CD4-positive, CD25-positive, alpha-beta regulatory T cell (primary cell): ENCODE results near the gene COX10. TPM values are rescaled to one million over a fixed set of nuclear protein-coding genes. Genes with fewer than 3 reads are reported as not detected.
"Not testable (repeated sequence)": the region's sequence is repeated elsewhere in the genome, so short reads cannot be mapped to it uniquely, and the experiment has no call there.

Experiments
- ATAC-seq, 2 donors: fragments of 150-1000 bp; cut with Tn5 transposase; one replicate each; pipeline ENCODE4 v1.10.0; 2021; ENCODE audit warnings: low read depth in 2 of 2, moderate number of reproducible peaks in 2 of 2, moderate library complexity in 1 of 2
- DNase-seq, 3 donors: peaks; one replicate each; pipeline versions ENCODE4 v3.0.0 to v3.0.0-alpha.2; 2012 to 2022; ENCODE audit warnings: mixed read lengths in 1 of 3
- H3K27ac ChIP-seq: one replicate; pipeline ENCODE4 v1.7.0; 2013; ENCODE audit warnings: mild to moderate bottlenecking, low read length; ENCODE audit not compliant: insufficient read depth, poor library complexity, severe bottlenecking
- H3K27me3 ChIP-seq: one replicate; pipeline ENCODE4 v1.7.0; 2013; ENCODE audit warnings: low read length; ENCODE audit not compliant: control insufficient read depth, insufficient read depth
- H3K36me3 ChIP-seq: one replicate; pipeline ENCODE4 v1.7.0; 2013; ENCODE audit warnings: mild to moderate bottlenecking, low read length, moderate library complexity; ENCODE audit not compliant: control insufficient read depth, insufficient read depth
- H3K4me1 ChIP-seq: 2 replicates; pipeline ENCODE4 v1.7.0; 2013; ENCODE audit warnings: mild to moderate bottlenecking, low read length; ENCODE audit not compliant: insufficient read depth, control insufficient read depth, poor library complexity, severe bottlenecking
- H3K4me3 ChIP-seq: one replicate; pipeline ENCODE4 v1.7.0; 2013; ENCODE audit warnings: low read depth, mild to moderate bottlenecking, low read length, moderate library complexity
- H3K9me3 ChIP-seq, 2 experiments: 1 replicate in 1 of 2; 2 replicates in 1 of 2; pipeline ENCODE4 v1.7.0; 2013; ENCODE audit warnings: low read length in 2 of 2, mild to moderate bottlenecking in 1 of 2, moderate library complexity in 1 of 2; ENCODE audit not compliant: control insufficient read depth in 2 of 2
- H3K27ac Mint-ChIP-seq, 3 donors: one replicate each; pipeline ENCODE4 v1.8.0; 2020 to 2022; ENCODE audit warnings: mild to moderate bottlenecking in 3 of 3, mixed read lengths in 3 of 3, moderate library complexity in 2 of 3
- H3K27me3 Mint-ChIP-seq: one replicate; pipeline ENCODE4 v1.8.0; 2022; ENCODE audit warnings: mild to moderate bottlenecking, mixed read lengths
- H3K36me3 Mint-ChIP-seq: one replicate; pipeline ENCODE4 v1.8.0; 2020; ENCODE audit warnings: mixed read lengths
- H3K4me1 Mint-ChIP-seq, 4 donors: one replicate each; pipeline ENCODE4 v1.8.0; 2020 to 2022; ENCODE audit warnings: mixed read lengths in 4 of 4, mild to moderate bottlenecking in 1 of 4
- H3K4me3 Mint-ChIP-seq, 4 donors: one replicate each; pipeline ENCODE4 v1.8.0; 2020 to 2022; ENCODE audit warnings: mild to moderate bottlenecking in 4 of 4, mixed read lengths in 4 of 4, moderate library complexity in 3 of 4
- H3K9me3 Mint-ChIP-seq, 7 donors: one replicate each; pipeline ENCODE4 v1.8.0; 2020 to 2022; ENCODE audit warnings: mixed read lengths in 7 of 7, mild to moderate bottlenecking in 3 of 7, moderate library complexity in 2 of 7
- polyA plus RNA-seq, 4 donors: library from polyadenylated mRNA; unstranded; fragments of 300-500 nt; fragmentation: Illumina TruSeq; gene quantifications; one replicate each; pipeline ENCODE4 v1.2.3, GENCODE V29; 2021
- total RNA-seq: library from RNA; stranded (reverse); gene quantifications from one replicate; pipeline ENCODE4 v1.2.3, GENCODE V29; 2022

Gene COX10
- total and polyA plus RNA-seq, 5 donors from 2014 or later = 21.6 to 32.5 (median 27.3) TPM

DNA sequence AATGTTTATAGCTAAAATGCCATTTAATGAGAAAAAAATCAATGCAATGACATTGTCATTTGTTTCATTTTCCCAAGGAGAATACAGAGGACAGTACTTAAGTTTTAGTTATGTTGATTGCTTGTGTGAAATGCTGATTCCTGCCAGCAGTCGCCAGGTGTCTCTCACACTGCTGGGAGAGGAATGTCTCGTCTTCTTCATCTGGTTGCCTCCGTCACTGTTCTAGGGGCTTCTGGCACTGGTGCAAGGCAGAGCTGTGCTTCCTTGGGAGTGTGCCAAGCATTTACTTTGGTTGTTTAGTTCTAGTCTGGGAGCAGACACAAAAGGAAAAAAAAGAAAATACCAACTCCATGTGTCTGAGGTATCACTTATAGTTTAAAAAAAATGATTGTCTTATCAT, 107.7 kb downstream of the COX10 start:
- not testable (repeated sequence) for H3K9me3 ChIP-seq, H3K27ac ChIP-seq, H3K27me3 Mint-ChIP-seq, ATAC-seq, H3K4me3 Mint-ChIP-seq, H3K27me3 ChIP-seq, H3K9me3 Mint-ChIP-seq, H3K27ac Mint-ChIP-seq, H3K36me3 ChIP-seq, DNase-seq, H3K4me1 ChIP-seq, H3K4me3 ChIP-seq
- H3K4me1 Mint-ChIP-seq = peaks cover 6 to 15% (median 15%) of the 10 kb centered on the region in 4 donors
- H3K36me3 Mint-ChIP-seq = peaks cover 10% of the 10 kb centered on the region

DNA sequence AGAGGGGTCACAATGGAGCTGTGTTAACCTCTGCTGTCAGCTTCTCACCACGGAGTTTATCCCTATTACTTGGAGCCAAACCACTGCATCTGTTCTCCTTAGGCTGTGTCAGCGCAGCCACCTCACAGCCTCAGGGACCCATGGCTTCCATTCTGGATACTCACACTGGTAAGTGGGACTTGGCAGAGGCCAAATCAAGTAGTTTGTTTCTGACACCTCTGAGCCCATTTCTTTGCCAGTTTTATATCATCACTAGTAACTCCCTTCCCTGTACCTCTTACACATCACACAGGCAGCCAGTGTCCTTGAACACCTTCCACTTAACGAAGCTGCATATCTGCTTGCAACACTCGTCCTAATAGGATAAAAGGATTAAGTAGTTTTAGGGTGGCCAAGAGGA, 108.5 kb downstream of the COX10 start:
- not testable (repeated sequence) for H3K36me3 ChIP-seq, H3K27me3 Mint-ChIP-seq, H3K27me3 ChIP-seq, H3K4me3 Mint-ChIP-seq, H3K9me3 Mint-ChIP-seq, H3K27ac Mint-ChIP-seq, ATAC-seq, H3K27ac ChIP-seq, H3K9me3 ChIP-seq, H3K4me1 ChIP-seq, H3K4me3 ChIP-seq, DNase-seq
- H3K4me1 Mint-ChIP-seq = peaks cover 6 to 15% (median 13%) of the 10 kb centered on the region in 4 donors
- H3K36me3 Mint-ChIP-seq = peaks cover 10% of the 10 kb centered on the region

DNA sequence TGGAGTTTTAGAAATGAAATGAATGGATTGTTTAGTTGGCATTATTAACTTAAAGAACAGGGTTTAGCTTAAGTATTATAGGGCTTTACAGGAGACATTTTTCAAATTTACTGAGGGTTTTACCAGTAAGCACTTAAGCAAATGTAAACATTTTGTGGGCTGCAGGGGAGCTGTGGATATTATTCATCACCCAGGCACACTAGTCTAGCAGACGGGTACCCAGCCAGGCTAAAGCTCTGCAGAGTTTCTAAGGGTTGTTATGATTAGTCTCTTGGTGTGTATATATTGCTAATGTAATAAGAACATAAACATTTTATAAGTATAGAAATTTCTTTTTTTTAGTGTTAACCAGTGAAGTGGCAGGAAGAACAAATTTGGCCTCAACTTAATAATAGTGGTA, 110.6 kb downstream of the COX10 start:
- H3K4me3 ChIP-seq, H3K4me1 ChIP-seq, H3K27me3 Mint-ChIP-seq, H3K9me3 Mint-ChIP-seq, H3K27ac ChIP-seq, H3K9me3 ChIP-seq, ATAC-seq, H3K27me3 ChIP-seq, H3K27ac Mint-ChIP-seq, DNase-seq, H3K4me3 Mint-ChIP-seq, H3K36me3 Mint-ChIP-seq, H3K36me3 ChIP-seq: not testable (repeated sequence)
- peaks cover 6 to 13% (median 8%) of the 10 kb centered on the region in 4 donors for H3K4me1 Mint-ChIP-seq

DNA sequence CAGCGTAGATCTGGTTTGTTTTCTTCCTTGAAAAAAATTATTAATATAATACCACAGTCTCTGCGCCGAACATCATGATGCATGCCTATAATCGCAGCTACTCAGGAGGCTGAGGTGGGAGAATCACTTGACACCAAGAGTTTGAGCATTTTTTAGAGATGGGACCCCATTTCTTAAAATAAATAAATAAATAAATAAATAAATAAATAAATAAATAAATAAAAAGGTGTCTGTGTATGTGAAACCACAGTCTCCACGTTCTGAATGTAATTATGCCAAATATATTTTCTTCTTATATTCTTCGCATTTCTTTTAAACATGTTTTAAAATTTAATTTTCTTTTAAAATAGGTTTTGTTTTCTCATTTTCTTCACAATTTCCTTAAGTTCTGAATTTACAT, 112.8 kb downstream of the COX10 start:
- H3K27me3 ChIP-seq, H3K4me1 ChIP-seq, ATAC-seq, H3K27me3 Mint-ChIP-seq, H3K4me3 Mint-ChIP-seq, H3K4me3 ChIP-seq, H3K9me3 Mint-ChIP-seq, H3K27ac ChIP-seq, DNase-seq, H3K27ac Mint-ChIP-seq, H3K36me3 Mint-ChIP-seq, H3K36me3 ChIP-seq, H3K9me3 ChIP-seq: not testable (repeated sequence)
- peaks cover 1 to 24% (median 14%) of the 10 kb centered on the region in 4 donors for H3K4me1 Mint-ChIP-seq

DNA sequence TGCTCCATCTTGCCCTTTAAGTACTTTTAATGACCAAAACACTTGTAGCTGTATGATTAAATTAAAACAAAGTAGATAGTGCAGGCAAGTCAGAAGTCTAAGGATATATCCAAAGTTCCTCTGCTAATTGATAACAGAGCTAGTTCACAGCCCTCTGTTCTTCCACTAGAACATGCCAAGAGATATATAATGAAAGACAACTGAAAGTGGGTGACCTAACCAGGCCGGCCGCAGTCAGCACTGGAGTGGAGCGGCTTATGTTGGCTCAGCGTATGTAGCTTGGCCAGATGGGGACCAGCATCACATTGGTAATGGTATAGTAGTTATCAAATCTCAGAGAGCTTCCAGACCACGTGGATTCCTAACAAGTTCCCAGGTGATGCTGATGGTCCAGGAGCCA, 115.2 kb downstream of the COX10 start:
- not testable (repeated sequence) for H3K27me3 Mint-ChIP-seq, H3K36me3 ChIP-seq, H3K27ac ChIP-seq, H3K9me3 ChIP-seq, H3K27me3 ChIP-seq, DNase-seq, H3K4me1 ChIP-seq, ATAC-seq, H3K4me3 ChIP-seq, H3K4me3 Mint-ChIP-seq, H3K9me3 Mint-ChIP-seq, H3K36me3 Mint-ChIP-seq
- Mint-ChIP-seq H3K27ac (peak overlapping the region in 1 of 3 donors; percentile 24), H3K4me1 (peaks cover 4 to 29% (median 15%) of the 10 kb centered on the region in 4 donors)

DNA sequence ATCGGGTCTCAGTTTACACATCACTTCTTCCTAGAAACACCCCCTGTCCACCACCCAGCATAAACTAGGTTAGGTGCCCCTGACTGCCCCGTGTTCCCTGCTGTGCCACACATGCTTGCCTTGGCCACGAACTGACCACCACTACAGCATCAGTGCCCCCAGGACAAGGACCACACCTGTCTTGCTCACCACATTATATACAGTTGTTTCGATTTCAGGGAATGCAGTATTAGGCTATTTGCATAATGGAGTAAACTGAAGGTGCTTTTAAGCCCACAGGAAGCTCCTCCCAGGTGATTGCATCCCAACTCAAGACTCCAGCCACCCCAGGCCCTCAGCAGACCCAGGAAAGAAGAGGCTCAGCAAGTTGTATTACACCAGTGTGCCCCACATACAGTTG, 117.1 kb downstream of the COX10 start:
- H3K36me3 Mint-ChIP-seq, H3K9me3 Mint-ChIP-seq, H3K9me3 ChIP-seq, H3K27ac ChIP-seq, H3K4me3 Mint-ChIP-seq, DNase-seq, ATAC-seq, H3K36me3 ChIP-seq, H3K4me3 ChIP-seq, H3K27me3 Mint-ChIP-seq, H3K27me3 ChIP-seq: not testable (repeated sequence)
- peaks cover 12 to 47% (median 26%) of the 10 kb centered on the region in 4 donors for H3K4me1 Mint-ChIP-seq
- H3K27ac Mint-ChIP-seq = peak overlapping the region in 1 of 3 donors; percentile 88
- peaks cover 15% of the 10 kb centered on the region for H3K4me1 ChIP-seq

DNA sequence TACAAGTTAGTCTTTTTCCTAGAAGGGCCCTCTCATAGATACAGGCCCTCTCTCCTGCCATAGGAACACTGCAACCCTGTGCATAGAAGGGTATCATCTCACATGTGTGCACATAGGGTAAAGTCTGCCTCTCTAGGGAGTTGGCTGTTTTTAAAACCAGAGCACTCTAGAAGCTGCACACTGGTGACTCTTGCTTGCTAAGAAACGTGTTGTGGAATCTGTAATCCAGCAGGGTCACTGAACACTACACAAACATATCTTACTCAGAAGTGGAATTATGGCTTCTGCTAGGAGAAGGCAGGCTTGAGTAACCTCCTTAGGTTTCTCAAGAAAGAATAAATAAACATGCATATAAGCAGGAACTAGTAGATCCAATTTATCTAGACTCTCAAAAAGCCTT, 121.5 kb downstream of the COX10 start:
- H3K27ac ChIP-seq, H3K36me3 ChIP-seq, H3K27me3 ChIP-seq, H3K9me3 Mint-ChIP-seq, H3K27me3 Mint-ChIP-seq, DNase-seq, H3K4me3 ChIP-seq, H3K36me3 Mint-ChIP-seq, ATAC-seq, H3K9me3 ChIP-seq: not testable (repeated sequence)
- peaks cover 47% of the 10 kb centered on the region for H3K4me1 ChIP-seq
- Mint-ChIP-seq H3K4me1 (peaks cover 23 to 73% (median 44%) of the 10 kb centered on the region in 4 donors), H3K4me3 (peak overlapping the region in 1 of 4 donors; percentile 33), H3K27ac (peak overlapping the region; percentile 83 to 92 (median 85))

DNA sequence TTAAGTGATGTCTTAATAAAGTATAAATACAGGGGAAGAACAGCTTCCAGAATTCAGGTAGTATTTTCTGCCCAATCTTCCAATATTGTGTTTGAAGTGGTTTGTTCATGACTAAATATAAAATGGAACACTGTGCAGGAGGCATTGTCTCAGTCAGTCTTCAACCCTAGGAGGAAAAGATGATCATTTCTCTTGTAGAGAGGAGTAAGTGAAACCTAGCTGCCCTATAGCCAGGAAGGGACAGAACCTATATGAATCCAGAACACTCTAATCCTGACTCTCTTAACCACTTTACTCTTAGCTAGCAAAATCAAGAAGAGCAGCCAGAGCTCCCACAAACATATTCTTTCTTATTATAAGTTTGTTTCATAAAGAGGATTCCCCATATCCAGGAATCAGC, 122.2 kb downstream of the COX10 start:
- H3K27me3 Mint-ChIP-seq, H3K9me3 ChIP-seq, ATAC-seq, H3K4me3 ChIP-seq, H3K9me3 Mint-ChIP-seq, H3K36me3 ChIP-seq, H3K36me3 Mint-ChIP-seq, H3K27ac ChIP-seq, DNase-seq, H3K27me3 ChIP-seq: not testable (repeated sequence)
- H3K4me1 ChIP-seq = peaks cover 54% of the 10 kb centered on the region
- peak overlapping the region in 3 of 4 donors; percentile 22 to 29 (median 24) for H3K4me3 Mint-ChIP-seq
- peaks cover 23 to 73% (median 47%) of the 10 kb centered on the region in 4 donors for H3K4me1 Mint-ChIP-seq
- H3K27ac Mint-ChIP-seq = peak overlapping the region; percentile 6 to 93 (median 90)
